Glomerular visceral epithelial cell (primary cell): ENCODE measurements around the gene SIM1.
A peak's percentile ranks its signal among the peaks of the same experiment; 100 is the strongest.

Source experiments
- DNase-seq: peaks from one replicate; pipeline ENCODE4 v3.0.0-alpha.2; 2016; ENCODE audit errors: extremely low spot score

Gene SIM1

GRCh38 chr6:100464903-100465700 is at the start of gene SIM1:
SIM1 (minus strand) TSS chr6:100464921; CDS start chr6:100463468, 1,453 bp downstream.
- DNase-seq, result peak; percentile 85

DNA sequence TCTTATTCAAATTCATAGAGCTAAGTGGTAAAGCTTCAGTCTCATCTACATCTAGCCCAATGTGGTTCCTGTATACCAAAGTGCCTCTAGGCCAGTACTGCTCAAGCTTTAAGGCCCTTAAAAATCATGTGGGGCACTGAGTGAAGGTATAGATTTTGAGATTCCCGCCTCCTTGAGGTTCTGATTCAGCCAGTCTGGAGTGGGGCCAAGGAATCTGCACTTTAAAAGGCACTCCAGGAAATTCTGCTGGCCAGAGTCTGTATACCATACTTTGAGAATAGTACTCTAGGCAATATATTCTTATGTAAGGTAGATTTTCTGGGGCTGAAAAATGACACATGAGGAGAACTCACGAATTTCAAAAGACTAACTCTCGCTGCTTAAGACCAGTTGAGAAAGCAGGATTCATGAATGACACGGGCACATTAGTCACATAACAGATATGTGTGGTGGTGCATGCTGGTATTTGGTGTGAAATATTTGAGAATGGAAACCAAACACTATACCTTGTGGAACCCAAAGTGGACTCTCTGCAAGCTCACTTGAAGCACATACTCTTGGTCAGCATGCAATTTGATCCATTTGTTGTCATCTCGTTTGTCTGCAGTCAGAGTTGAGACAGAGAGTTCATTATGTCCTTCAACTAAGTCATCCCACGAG is 47.6 kb upstream of the SIM1 start:
- DNase-seq, result peak; percentile 27

DNA sequence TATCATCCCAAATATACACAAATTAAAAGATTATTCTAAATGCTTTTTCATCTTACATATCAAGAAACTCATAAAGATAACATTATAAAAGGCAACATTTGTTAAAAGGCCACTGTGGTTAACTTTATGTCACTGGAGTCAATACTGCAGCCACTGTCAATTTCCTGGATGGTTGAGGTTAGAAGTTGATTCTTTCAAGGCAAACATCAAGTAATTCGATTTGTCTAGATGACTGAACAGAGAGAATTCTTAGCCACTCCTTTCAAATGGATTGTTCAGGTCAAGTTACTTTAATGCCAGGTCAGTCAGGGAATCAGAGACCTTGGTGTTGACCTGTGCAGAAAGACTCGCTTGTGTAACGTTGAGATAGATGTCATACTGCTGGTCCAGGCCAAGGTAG is 44.4 kb upstream of the SIM1 start:
- DNase-seq, result peak; percentile 25

DNA sequence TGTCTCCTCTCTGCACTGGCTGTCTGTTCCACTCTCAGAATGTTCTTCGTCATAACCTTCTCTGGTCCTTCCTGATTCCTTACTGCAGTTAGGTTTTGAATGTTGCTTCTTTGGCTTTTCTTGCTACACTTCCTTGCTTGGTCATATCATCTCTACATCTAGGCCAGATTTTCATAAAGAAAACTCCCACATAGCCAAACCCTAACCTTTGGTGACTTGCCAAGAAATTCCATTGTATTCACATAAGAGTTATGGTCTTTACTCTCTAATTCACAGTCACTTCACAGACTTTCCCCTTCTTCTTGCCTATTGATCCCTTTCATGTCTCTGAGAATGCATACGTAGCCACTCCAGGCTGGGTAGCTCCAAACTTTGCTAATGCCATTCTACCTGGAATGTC is 41.9 kb upstream of the SIM1 start:
- peak; percentile 47 for DNase-seq

DNA sequence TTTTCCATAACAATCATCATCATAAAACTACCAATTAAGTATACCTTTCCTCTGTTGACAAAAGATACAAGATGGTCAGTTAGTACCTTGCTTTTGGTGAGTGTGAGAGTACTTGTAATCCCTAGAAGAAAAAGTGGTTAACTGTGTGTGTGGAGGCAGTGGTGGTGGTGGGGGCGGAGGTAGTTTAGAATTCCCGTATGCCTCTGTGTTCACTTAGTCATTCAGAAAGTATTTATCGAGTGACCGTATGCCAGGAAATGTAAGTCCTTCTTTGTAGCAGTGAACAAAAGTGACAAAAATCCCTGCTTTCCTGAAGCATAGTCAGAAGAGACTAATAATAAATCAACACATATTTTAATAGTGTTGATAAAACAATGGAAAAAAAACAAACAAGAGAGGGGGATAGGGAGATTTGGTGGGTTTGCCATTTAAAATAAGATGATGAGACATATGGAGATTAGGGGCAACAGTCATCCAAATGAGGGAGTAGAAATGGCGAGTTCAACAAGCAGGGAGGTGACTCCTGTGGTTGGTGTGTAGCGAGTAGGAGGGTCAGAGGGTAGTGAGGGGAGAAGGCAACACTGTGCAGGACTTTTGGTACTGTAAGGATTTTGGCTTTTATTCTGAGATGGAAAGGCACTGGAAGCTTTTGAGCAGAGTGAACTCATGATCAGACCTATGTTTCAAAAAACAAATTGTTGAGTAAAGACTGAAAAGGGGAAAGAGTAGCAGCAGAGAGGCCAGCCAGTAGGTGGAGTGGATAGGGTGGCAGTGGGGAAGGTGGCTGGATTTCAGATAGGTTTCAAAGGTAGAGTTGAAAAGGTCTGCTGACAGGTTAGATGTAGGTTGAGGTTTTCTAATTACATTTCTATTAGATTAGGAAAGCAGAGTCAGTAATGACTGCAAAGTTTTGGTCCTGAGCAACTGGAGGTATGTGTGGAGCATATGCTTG is 40.3 kb upstream of the SIM1 start:
- peak; percentile 87 for DNase-seq

DNA sequence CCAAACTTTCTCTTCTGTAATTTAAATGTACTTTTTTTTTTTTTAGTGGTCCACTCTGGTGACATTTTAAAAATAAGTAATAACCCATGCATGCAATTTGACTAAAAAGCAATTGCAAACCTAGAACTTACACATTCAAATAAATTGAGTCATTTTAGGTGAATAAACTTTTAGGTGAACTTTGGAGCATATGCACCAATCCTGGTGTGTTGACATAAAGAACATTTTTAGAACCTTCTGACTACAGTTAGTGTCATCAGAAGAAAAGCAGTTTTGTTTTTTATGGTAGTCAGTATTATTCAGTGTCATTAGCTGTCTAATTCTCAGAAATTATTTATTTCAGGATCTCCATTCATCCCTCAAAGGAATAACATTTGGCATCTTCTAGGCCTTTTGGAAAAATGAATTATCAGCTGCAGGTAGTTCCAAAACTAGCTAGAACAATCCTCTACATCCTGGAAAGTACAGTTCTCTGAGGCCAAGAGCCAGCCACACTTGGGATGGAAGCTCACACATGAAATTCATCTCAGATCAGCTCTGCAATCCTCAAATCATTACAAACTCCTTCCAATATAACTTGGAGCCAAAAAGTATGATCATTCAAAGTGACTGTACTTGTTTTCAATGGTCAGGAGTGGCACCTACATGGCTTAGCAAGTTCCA is 38.5 kb upstream of the SIM1 start:
- no peak for DNase-seq

DNA sequence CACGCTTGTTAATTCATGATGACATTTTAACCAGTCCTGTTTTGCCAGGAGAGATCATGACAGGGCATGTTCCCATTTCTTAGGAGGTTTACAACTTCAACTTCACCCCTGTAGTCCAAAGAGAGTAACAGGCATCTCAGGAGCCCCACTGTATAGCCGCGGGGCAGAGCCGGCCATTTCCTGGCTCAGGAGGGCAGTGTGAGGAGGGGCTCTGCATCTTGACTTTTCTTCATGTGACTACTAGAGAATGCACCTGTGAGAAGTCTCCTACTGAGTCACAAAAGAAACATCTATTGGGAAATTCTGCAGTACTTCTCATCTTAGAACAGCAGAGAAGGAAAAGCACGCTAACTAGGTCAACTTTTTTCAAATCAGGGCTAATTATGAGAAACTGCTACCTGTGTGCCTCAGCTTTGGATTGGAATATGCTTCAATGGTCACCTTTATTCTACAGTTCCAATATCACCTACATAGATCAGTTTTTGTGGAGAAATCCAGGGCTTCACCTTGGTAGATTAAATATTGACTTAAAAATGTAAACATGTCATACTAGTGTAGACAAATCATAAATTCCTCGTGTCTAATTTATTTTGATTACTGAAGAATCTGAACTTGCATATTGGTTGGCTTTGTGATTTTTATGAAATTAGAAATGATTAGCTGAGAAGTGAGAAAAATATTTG is 28.6 kb upstream of the SIM1 start:
- DNase-seq, result no peak

DNA sequence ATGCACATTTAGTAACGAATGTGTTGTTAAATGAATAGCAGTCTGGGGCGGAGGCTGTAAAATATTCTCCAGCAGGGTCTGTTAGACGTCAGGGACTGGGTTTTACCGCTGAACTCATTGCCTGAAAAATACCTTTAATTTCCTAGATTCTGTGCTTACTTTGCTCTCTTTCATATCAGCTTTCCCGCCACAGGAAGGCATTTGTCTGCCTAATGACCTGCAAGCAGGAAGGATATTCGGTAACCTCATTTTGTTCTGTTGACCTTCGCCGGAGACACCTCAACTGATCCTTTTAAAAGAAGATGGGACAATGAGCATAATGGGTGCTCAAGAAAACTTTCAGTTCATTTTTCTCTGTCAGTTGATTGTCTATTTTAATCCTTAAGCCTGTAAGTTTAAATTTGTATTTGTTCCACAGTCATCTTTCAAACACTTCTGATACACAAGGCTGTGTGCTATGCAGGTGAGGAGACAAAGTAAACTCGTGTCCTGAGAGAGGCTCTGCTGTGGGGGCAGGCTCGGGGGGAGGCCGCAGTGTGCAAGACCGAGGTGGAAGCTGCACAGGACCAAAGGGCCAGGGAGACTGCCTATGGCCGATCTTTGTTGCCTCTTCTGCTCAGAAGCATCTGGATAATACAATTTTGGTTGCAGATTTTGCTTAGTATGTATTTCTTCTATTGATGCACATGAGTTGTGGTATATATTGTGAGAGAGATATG is 27.4 kb upstream of the SIM1 start:
- no peak for DNase-seq

GRCh38 chr6:100490065-100490464 is 25.3 kb upstream of the SIM1 start:
- no peak for DNase-seq

- DNase-seq, result no peak
These were observed 23.5 kb upstream of the SIM1 start for GRCh38 chr6:100488244-100488643.

DNA sequence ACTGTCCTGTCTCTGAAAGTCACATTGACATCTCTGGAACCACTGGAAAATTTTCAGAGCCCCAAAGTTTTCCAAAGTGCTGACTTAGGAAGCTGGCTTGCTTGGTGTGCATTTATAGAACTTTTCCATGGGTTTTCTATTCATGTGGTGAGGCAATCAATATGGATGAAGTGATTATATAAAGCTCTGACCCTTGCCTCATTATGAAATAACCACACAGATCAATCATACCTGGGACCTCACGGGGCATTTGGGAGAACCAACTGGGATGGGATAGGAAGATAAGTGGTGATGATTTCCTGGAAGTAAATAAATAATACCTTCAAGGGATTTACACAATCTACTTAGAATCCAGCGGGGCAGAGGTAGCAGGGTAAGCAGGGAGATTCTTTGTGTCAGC is 22.9 kb upstream of the SIM1 start:
- DNase-seq, result no peak

DNA sequence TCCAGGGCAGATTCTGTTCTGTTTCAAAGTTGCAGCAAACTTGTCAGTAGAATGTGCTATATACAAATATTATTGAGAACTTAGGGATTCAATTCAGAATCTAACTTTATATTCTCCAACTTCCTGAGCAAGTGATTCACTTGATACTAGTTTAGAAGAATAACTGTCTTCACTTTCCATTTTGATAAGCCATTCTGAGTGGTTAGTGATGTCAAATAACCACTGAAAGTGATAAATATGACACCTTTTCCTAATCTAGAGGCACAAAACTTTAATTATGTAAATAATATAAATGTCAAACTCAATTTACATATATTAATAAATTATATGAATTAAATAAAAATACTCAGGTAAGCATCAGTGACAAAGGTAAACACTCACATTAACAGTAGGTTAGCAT is 20.5 kb upstream of the SIM1 start:
- DNase-seq, result no peak

- DNase-seq, result no peak
These were observed 19.8 kb upstream of the SIM1 start for GRCh38 chr6:100484474-100484873.

GRCh38 chr6:100482698-100483097 is 18.0 kb upstream of the SIM1 start:
- DNase-seq, result no peak

DNA sequence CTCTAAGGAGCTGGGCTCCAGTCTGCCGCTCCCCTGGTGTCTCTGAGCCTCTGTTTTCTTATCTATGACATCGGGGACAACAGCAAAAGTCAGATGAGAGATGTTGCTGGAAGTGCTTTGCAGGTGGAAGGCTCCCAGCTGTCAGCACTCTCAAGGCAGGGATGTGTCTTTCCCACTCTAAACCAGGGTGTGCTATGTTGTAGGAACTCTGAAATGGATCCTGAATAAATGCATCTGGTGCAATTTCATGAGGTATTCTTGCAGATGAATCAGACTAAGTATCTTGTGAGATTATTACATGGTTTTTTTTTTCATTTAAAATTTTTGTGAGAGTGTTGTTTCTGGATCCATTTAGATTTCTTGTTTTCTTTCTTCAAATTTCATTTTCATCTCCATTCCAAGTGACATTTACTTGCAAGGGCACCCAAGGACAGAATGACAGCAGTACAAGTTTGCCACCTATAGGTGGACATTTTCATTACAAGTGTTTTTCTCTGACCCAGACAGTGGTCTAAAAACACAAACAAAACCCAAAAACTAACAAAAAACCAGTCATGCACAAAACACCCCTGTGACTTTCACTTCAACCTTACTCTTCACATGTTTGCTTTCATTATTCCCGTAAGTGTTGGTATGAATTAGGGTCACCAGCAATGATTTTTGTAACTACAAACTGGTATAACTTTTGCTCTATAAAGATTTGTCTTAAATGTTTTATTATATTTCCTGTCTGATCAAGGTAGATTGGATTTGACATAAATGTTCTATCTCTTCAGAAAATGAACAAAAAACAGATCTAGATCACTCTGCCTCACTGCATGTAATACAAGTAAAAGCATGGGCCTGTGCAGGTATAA is 14.7 kb upstream of the SIM1 start:
- DNase-seq, result peak; percentile 50

GRCh38 chr6:100475554-100476320 is 11.0 kb upstream of the SIM1 start:
- no peak for DNase-seq

DNA sequence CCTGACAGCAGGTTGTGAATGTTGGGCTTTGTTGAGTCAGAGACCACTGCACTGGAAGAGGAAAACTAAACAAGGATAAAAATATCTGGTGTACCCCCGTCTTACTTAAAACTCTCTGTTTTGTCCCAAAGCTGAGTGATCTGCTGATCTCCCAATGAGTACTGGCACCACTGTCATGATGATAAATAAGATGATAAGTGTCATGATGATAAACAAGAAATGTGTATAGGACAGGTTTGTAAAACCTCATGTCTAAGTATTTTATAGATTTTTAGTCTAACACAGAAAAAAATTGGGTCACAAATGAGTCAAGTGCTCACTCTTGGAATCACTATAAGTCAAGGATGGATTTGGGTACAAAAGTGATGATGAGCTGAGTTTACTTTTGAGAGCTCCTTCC is 8.5 kb upstream of the SIM1 start:
- no peak for DNase-seq

DNA sequence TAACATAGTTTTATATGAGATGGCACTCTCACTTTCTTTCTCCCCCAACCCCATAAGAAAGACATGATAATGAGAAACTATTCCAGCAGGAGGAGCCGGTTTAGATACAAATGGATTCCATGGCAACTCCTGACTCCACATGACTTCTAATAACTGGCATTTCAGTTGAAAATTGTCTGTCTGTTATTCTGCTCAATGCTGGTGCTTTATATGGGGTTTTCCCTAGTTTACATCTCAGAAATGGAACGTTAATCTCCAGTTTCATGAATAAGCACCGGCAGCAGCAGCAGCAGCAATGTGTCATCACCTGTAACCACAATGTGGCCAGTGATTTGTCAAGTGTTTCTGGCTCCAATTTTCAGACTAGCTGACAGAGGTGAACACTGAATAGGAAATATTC is 8.0 kb upstream of the SIM1 start:
- peak; percentile 91 for DNase-seq
